Stimulated activated naive B cell treated with anti-CD40 and anti-IgM and Interleukin-4, amounts not matched to agents 10 μg/mL and 1 μg/mL and 100 μg/mL, for 72 hours (primary cell): ENCODE measurements around the gene MFSD6.

Experiments
- ATAC-seq, 2 donors: fragments of 150-1000 bp; cut with Tn5 transposase; replicated peaks; 2 replicates each; pipeline ENCODE4 v1.10.0; 2021; ENCODE audit warnings: moderate library complexity in 1 of 2
- DNase-seq: peaks from one replicate; pipeline ENCODE4 v3.0.0; 2021
- H3K27ac Mint-ChIP-seq: one replicate; pipeline ENCODE4 v1.8.0; 2022; ENCODE audit warnings: mild to moderate bottlenecking, mixed read lengths
- H3K27me3 Mint-ChIP-seq, 2 donors: one replicate each; pipeline ENCODE4 v1.8.0; 2022; ENCODE audit warnings: mixed read lengths in 2 of 2
- H3K36me3 Mint-ChIP-seq, 2 donors: one replicate each; pipeline ENCODE4 v1.8.0; 2022; ENCODE audit warnings: mixed read lengths in 2 of 2, mild to moderate bottlenecking in 1 of 2
- H3K4me1 Mint-ChIP-seq, 2 donors: one replicate each; pipeline ENCODE4 v1.8.0; 2022; ENCODE audit warnings: mixed read lengths in 2 of 2, mild to moderate bottlenecking in 1 of 2
- H3K4me3 Mint-ChIP-seq, 2 donors: one replicate each; pipeline ENCODE4 v1.8.0; 2022; ENCODE audit warnings: mild to moderate bottlenecking in 2 of 2, mixed read lengths in 2 of 2, moderate library complexity in 1 of 2
- H3K9me3 Mint-ChIP-seq, 2 donors: one replicate each; pipeline ENCODE4 v1.8.0; 2022; ENCODE audit warnings: mixed read lengths in 2 of 2, mild to moderate bottlenecking in 1 of 2

The MFSD6 gene

DNA sequence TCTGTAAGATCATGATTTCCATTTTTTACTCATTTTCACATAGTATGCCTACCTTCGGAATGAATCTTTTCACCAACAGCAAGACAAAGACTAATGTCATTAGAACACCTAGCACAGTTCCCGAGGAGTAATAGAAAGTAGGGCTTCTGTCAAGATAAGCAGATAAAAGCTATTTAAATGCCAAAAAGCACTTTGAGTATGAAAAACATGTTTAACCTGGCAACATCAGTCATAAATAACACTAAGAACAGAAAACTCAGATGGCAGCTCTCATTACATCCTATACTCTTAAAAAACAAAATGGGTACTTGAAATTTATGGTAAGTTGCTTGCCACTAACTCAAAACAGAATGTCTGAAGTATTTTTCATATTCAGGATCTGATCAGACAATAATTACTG, 109.3 kb downstream of the MFSD6 start:
- H3K27ac Mint-ChIP-seq: no peak overlapping the region
- H3K27me3 Mint-ChIP-seq: no peaks in the 10 kb centered on the region
- H3K4me3 Mint-ChIP-seq: no peak overlapping the region
- peaks cover 7 to 31% of the 10 kb centered on the region in 2 donors for H3K36me3 Mint-ChIP-seq
- peaks cover 4 to 14% of the 10 kb centered on the region in 2 donors for H3K4me1 Mint-ChIP-seq
- H3K9me3 Mint-ChIP-seq: no peaks in the 10 kb centered on the region
- DNase-seq: no peak
- no peak for ATAC-seq

DNA sequence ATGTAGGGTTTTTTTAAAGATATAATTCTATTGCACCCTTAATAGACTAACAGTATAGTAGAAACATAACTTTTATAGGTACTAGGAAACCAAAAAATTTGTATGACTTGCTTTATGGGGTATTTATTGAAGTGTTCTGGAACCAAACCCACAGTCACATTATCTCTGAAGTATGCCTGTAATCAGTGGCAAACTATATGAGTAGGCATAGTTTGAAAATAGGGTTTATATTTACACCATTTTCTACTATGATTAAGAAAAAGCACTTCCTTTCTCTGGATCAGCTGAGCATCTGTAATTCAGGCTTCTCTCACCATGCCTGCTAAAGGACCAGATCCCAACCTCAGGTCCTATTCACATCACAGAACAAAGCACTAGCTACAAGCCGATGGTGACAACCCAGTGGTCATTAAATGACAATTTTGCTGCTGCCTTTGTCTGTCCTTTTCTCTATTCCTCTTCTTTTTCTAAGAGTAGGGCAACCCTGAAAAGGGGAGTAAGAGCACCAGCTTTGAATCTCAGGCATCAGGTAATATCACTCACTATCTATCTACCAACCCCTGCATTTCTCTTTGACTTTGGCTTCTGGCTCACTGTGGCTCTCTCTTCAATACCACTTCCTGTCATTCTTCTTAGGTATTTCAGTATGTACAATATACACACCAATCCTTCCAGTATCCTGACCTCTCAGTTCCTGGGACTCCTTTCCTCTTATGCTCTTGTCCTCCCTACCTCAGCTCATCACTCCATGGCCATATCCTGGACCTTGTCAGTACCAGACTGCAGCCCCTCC, 112.0 kb downstream of the MFSD6 start:
- no peaks in the 10 kb centered on the region for H3K9me3 Mint-ChIP-seq
- ATAC-seq (no peak), DNase-seq (no peak)
- H3K4me1 Mint-ChIP-seq: peaks cover 4 to 14% of the 10 kb centered on the region in 2 donors
- peaks cover 10 to 28% of the 10 kb centered on the region in 2 donors for H3K36me3 Mint-ChIP-seq
- H3K4me3 Mint-ChIP-seq: no peak overlapping the region
- H3K27ac Mint-ChIP-seq: no peak overlapping the region
- H3K27me3 Mint-ChIP-seq: no peaks in the 10 kb centered on the region

DNA sequence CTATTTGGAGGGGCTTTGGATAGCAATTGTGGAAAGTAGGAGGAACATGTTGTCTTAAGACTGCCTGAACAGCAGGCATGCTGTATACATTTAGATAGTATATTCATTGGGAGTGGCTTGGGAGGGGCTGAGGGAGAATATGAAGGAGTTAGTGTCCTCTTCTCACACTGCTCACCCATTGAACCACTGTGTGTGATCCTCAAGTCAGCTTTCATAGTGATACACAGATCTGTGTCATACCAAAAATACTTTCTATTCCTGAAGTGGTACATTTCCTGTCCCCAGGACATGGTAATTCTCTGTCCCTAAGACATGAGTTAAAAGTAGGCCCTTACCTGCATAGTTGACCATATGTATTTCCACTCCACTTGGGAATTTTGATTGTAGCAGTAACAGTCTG, 116.8 kb downstream of the MFSD6 start:
- Mint-ChIP-seq H3K9me3 (no peaks in the 10 kb centered on the region), H3K4me3 (no peak overlapping the region), H3K4me1 (peaks cover 33 to 45% of the 10 kb centered on the region in 2 donors), H3K36me3 (peaks cover 10 to 36% of the 10 kb centered on the region in 2 donors), H3K27me3 (no peaks in the 10 kb centered on the region), H3K27ac (no peak overlapping the region)
- ATAC-seq: no peak
- DNase-seq: no peak

DNA sequence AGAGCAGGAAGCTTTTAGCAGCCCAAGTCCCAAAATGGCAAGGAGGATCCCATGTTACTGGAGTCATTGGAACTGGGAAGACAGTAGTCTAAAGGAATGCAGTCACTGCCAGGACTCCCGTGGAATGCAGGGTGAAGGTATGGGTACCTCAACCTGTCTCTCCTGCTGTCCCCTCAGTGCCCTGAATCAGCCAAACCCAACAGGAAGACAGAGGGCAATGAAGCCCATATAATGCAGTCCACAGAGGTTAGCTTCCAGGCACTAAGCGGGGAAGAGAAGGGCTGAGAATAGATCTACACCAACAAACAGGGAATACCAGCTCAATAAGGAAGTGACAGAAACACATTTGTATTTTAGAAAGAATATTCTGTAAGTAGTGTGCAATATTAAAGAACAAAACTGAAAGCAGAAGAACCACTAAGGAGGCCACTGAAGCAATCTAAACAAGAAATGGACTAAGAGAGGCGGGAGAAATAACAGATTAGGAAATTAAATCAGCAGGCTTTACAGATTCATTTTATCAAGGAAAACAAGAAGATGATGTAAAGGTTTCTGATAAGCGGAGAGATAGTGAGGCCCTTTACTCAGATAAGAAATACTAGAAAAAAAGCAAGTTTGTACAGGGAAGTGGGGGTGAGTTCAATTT, 118.1 kb downstream of the MFSD6 start:
- DNase-seq (no peak), ATAC-seq (no peak)
- no peaks in the 10 kb centered on the region for H3K27me3 Mint-ChIP-seq
- H3K9me3 Mint-ChIP-seq: no peaks in the 10 kb centered on the region
- H3K4me3 Mint-ChIP-seq: no peak overlapping the region
- H3K27ac Mint-ChIP-seq: no peak overlapping the region
- H3K36me3 Mint-ChIP-seq: peaks cover 8 to 26% of the 10 kb centered on the region in 2 donors
- H3K4me1 Mint-ChIP-seq: peaks cover 35 to 47% of the 10 kb centered on the region in 2 donors

DNA sequence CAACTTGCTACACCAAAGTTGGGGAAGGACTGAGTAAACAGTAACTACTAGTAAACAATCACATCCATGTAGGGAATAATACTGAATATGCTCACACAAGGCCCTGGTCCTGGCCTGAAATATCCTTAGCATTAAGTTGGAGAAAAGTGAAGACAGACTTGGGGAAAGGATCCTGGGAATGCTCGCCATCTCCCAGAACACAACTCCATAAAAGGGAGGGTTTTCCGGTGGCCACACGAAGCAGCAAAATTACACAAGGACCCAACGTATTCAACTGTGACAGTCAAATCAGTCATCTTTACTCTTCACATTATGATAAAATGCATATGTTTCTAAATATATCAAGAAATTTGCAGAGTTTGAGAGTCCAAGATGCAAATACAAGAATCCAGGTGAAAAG, 119.1 kb downstream of the MFSD6 start:
- peaks cover 6 to 21% of the 10 kb centered on the region in 2 donors for H3K36me3 Mint-ChIP-seq
- H3K9me3 Mint-ChIP-seq: no peaks in the 10 kb centered on the region
- H3K4me1 Mint-ChIP-seq: peaks cover 38 to 53% of the 10 kb centered on the region in 2 donors
- DNase-seq (no peak), ATAC-seq (no peak)
- peak overlapping the region; percentile 56 for H3K27ac Mint-ChIP-seq
- no peak overlapping the region for H3K4me3 Mint-ChIP-seq
- no peaks in the 10 kb centered on the region for H3K27me3 Mint-ChIP-seq

DNA sequence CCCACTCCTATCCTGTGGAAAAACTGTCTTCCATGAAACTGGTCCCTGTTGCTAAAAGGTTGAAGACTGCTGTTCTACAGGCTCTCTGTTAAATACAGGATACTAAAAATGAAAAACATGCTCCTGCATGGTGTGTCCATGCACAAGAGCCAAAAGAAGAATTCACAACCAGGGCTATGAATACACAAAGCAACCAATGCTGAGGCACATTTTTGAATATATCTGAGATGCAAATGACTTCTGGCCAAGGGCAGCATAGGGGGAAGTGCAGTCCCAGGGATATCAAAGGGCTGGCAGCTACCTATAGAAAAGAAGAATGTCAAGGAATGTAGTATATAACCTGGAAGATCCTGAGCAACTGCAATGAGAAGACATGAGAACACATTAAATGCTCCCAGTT, 119.8 kb downstream of the MFSD6 start:
- Mint-ChIP-seq H3K27ac (no peak overlapping the region), H3K4me3 (no peak overlapping the region), H3K36me3 (peaks cover 3 to 15% of the 10 kb centered on the region in 2 donors), H3K9me3 (no peaks in the 10 kb centered on the region), H3K4me1 (peaks cover 40 to 53% of the 10 kb centered on the region in 2 donors), H3K27me3 (no peaks in the 10 kb centered on the region)
- no peak for DNase-seq
- no peak for ATAC-seq

DNA sequence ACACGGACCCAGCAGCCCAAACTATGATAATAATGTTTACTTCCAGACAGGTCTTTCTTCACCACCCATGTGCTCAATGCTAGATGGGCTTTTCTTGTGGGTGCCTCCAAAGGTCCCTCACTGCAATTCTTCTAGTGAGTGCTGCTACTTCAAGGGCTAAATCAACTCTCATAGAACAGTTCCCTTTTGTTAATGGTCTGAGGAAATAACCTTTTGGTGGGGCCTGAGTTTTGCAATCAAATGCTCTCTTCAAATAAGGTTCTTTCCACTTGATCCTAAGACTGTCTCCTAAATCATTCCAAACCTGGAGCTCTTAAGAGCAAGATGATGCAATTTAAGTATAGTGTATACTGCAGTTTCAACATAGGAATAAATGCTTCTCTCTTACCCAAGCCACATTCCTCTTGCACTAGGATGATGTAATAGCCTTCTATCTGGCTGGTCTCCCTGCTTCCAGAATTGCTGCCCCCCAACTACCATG, 120.4 kb downstream of the MFSD6 start:
- no peaks in the 10 kb centered on the region for H3K27me3 Mint-ChIP-seq
- H3K9me3 Mint-ChIP-seq: no peaks in the 10 kb centered on the region
- H3K4me1 Mint-ChIP-seq: peaks cover 44 to 58% of the 10 kb centered on the region in 2 donors
- peak overlapping the region; percentile 5 for H3K27ac Mint-ChIP-seq
- peaks cover under 1 to 13% of the 10 kb centered on the region in 2 donors for H3K36me3 Mint-ChIP-seq
- no peak for ATAC-seq
- no peak for DNase-seq
- no peak overlapping the region for H3K4me3 Mint-ChIP-seq

DNA sequence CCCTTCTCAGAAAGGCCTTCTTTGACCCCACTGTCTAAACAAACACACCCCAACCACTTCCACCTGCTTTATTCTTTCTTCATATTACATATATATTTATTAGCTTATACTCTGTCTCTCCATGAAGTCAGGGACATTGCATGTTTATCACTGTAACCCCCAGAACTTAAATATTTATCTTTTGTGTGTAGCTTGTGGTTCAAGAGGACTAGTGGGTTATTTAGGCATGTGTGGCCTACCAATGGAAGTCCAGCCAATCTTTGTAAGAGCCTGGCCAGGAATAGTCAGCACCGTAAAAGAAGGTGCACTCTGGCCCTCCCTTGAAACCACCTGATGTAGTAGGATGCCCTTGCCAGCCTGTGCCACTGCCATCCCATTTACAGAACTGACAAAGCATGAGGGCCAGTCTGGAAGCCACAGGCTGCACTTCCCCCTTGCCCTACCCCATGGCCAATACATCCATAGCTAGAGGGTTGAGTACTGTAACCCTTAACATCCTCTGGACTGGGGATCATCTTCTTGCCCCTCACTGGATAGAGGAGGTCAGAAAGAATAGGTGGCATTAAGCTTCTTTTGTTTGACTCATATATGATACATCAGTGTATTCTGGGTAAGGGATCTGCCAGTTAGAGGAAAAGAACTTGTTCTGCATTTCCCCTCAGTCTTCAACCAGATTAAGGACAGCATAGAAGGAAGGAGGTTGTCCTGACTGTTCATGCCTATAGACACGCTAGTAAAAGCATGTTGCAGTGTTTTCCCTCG, 121.5 kb downstream of the MFSD6 start:
- Mint-ChIP-seq H3K27ac (peak overlapping the region; percentile 71), H3K9me3 (no peaks in the 10 kb centered on the region), H3K4me1 (peaks cover 46 to 63% of the 10 kb centered on the region in 2 donors), H3K27me3 (no peaks in the 10 kb centered on the region), H3K36me3 (peaks cover 0 to 8% of the 10 kb centered on the region in 2 donors), H3K4me3 (no peak overlapping the region)
- ATAC-seq (no peak), DNase-seq (no peak)

DNA sequence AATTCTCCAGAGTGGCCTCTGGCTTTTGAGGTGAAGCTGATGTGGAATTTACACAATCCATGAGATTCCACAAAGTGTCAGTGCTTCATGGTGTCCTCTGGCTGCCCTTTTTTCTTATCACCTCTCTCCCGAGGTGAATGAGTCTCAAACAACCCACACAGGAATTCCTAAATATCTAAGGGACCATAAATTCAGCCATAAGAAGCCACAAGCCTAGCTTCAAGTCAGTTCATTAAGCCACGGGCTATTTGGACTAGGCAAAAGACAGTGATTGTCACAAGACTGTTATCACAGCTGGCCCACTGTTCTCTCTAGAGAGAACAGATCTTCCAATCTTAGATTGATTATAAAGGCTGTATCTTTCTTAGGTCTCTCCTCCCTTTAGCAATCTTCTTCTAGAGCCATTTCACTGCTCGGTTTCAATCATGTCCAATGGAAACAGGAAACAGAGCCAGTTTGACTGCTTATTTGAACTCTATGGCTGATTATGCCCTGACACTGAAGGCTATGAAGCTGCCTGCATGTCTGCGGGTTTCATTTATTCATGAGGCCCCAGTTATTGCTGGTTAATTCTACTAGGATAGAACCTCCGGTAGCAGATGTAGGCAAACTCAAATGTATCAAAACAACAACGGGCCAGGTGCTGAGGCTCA, 122.2 kb downstream of the MFSD6 start:
- ATAC-seq (no peak), DNase-seq (no peak)
- no peaks in the 10 kb centered on the region for H3K9me3 Mint-ChIP-seq
- H3K4me1 Mint-ChIP-seq: peaks cover 45 to 63% of the 10 kb centered on the region in 2 donors
- H3K27ac Mint-ChIP-seq: peak overlapping the region; percentile 71
- peaks cover 0 to 8% of the 10 kb centered on the region in 2 donors for H3K36me3 Mint-ChIP-seq
- H3K4me3 Mint-ChIP-seq: no peak overlapping the region
- H3K27me3 Mint-ChIP-seq: no peaks in the 10 kb centered on the region

DNA sequence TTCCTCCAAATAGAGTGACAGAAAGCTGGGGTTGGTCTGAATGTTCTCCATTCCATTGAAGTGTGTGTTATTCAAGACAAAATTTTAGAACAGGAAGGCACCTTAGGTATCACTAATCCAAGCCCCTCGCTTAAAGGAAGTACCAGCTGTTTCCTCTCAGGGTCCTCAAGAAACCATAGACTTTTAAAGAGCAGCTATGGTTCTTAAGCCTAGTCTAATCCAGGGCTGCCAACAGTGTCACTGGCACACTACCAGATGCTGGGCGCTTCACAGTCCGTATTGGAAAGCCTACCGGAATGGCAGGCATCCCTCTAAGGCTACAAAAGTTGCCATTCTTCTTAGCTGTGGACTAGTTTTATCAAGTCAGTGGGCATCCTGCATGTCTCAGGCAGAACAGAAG, 124.4 kb downstream of the MFSD6 start:
- peak overlapping the region; percentile 42 for H3K27ac Mint-ChIP-seq
- H3K4me3 Mint-ChIP-seq: peak overlapping the region in 1 of 2 donors; percentile 91

DNA sequence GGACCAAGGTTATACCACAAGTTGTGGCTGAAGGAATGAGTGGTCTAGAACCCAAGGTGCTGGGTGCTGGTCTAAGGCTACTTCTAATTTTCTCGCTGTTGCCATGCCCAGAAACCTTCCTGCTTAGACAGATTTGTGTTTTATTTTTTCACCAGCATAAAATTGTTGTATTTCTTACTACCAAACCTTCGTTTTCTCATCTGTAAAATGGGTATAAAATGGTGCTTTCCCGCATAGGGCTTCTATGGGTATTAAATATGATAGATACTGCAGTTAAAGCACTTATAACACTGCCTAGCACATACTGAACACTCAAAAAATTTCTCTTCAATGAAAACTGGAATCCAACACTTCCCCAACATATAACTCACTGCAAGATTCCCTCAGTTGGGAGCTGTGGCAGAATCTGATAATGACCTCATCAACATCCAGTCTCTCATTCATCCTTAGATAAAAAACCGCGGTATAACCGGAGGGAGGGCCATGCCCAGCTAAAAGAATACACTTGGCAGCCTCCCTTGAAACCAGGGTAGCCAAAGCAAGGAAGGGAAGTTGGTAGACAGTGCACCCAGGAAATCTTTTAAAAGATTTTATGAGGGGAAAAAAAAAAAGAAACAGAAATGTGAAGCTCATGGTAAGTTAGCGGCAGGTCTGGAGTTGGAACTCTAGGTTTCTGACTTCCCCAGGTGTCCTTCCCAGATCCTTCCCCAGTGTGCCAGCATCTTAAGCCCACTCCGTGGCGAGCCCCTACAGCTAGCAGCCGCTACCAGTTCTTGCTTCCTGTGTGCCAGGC, 125.2 kb downstream of the MFSD6 start:
- Mint-ChIP-seq H3K4me3 (peak overlapping the region; percentile 91), H3K36me3 (peaks cover 13 to 17% of the 10 kb centered on the region in 2 donors), H3K9me3 (no peaks in the 10 kb centered on the region), H3K27ac (peak overlapping the region; percentile 98), H3K4me1 (peaks cover 34 to 56% of the 10 kb centered on the region in 2 donors), H3K27me3 (no peaks in the 10 kb centered on the region)
- ATAC-seq (no peak), DNase-seq (no peak)

More for the DNA sequence above, 124.4 kb downstream of the MFSD6 start:
- no peaks in the 10 kb centered on the region for H3K9me3 Mint-ChIP-seq
- ATAC-seq (no peak), DNase-seq (no peak)
- peaks cover 38 to 64% of the 10 kb centered on the region in 2 donors for H3K4me1 Mint-ChIP-seq
- H3K36me3 Mint-ChIP-seq: peaks cover 13 to 16% of the 10 kb centered on the region in 2 donors
- H3K27me3 Mint-ChIP-seq: no peaks in the 10 kb centered on the region

DNA sequence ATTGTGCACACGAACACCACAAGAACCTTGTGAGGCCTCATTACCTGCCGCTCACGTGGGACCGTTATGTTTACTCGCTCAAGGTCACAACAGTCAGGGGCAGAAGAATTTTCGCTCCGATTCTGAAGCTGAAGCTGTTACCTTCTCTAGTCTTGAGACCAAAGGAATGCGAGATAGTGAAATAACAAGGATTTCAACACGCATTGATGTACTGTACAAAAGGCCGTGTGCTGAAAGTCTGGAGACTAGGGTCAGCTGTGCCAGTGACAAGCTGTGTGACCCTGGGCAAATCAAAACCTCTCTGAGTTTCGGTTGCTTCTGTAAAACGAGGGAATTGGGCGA, 125.8 kb downstream of the MFSD6 start:
- Mint-ChIP-seq H3K4me3 (peak overlapping the region; percentile 91), H3K27me3 (no peaks in the 10 kb centered on the region), H3K36me3 (peaks cover 19 to 23% of the 10 kb centered on the region in 2 donors), H3K4me1 (peaks cover 31 to 51% of the 10 kb centered on the region in 2 donors), H3K27ac (peak overlapping the region; percentile 98), H3K9me3 (peaks cover 5 to 6% of the 10 kb centered on the region in 2 donors)
- ATAC-seq: peak; percentile 44 to 45
- DNase-seq: peak; percentile 24
